RWPE2 (cell line): ENCODE data around the gene NSG2.

ENCODE experiments used
- ATAC-seq: fragments of 200-7000 bp; cut with Tn5 transposase; 3 replicates; pipeline ENCODE4 v1.9.1; 2021; ENCODE audit warnings: low read depth
- DNase-seq: peaks from one replicate; pipeline ENCODE4 v3.0.0-alpha.2; 2020; ENCODE audit warnings: low spot score
- H3K27ac ChIP-seq: fragments of 450-650 bp; 2 replicates; pipeline ENCODE4 v1.5.1; 2017; ENCODE audit warnings: mild to moderate bottlenecking; ENCODE audit not compliant: poor library complexity, severe bottlenecking
- H3K27me3 ChIP-seq: fragments of 250-450 bp; sonication (Bioruptor Pico); 2 replicates; pipeline ENCODE4 v1.5.1; 2021; ENCODE audit warnings: mild to moderate bottlenecking, moderate library complexity; ENCODE audit not compliant: insufficient read depth, poor library complexity, severe bottlenecking
- H3K36me3 ChIP-seq: fragments of 250-450 bp; sonication (Bioruptor Pico); 2 replicates; pipeline ENCODE4 v1.5.1; 2020; ENCODE audit warnings: low read depth, mild to moderate bottlenecking, moderate library complexity
- H3K4me1 ChIP-seq: fragments of 250-450 bp; sonication (Bioruptor Pico); 2 replicates; pipeline ENCODE4 v1.5.1; 2021; ENCODE audit warnings: mild to moderate bottlenecking, moderate library complexity; ENCODE audit not compliant: insufficient read depth, poor library complexity, severe bottlenecking
- H3K4me3 ChIP-seq: fragments of 250-450 bp; sonication (Bioruptor Pico); 2 replicates; pipeline ENCODE4 v1.5.1; 2021; ENCODE audit warnings: mild to moderate bottlenecking, moderate library complexity; ENCODE audit not compliant: severe bottlenecking
- H3K9me3 ChIP-seq: fragments of 250-450 bp; sonication (Bioruptor Pico); 2 replicates; pipeline ENCODE4 v1.5.1; 2021; ENCODE audit warnings: mild to moderate bottlenecking, moderate library complexity; ENCODE audit not compliant: severe bottlenecking
- TF ChIP-seq, protein P1 (sequence below): fragments of 450-650 bp; IDR thresholded peaks from one replicate; pipeline ENCODE4 v1.5.1; 2017; ENCODE audit warnings: mild to moderate bottlenecking, moderate library complexity; ENCODE audit not compliant: poor library complexity, severe bottlenecking

The NSG2 gene

DNA sequence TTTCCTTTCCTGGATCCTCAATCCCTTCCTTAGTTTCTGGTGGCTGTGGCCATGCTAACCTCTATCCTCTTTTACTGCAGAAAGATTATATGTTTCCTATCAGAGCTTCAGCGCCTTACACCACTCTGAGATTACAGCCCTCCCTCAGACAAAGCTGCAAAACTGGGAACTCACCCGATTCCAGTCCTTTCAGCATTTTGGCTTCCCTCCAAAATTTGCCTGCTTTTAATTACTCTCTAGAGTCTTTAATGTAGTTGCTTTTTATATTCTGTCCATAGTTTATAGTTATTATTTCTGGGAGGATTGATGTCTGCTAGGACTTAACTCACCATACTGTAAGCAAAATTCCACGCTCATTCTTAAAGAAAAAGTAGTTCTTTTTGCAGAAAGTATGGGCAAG, 110.2 kb downstream of the NSG2 start:
- Histone ChIP-seq H3K9me3 (peaks cover 2% of the 10 kb centered on the region), H3K4me3 (no peak overlapping the region), H3K27me3 (no peaks in the 10 kb centered on the region), H3K4me1 (peaks cover 13% of the 10 kb centered on the region), H3K27ac (no peak overlapping the region), H3K36me3 (no peaks in the 10 kb centered on the region)
- DNase-seq = no peak
- TF ChIP-seq, protein P1, sequence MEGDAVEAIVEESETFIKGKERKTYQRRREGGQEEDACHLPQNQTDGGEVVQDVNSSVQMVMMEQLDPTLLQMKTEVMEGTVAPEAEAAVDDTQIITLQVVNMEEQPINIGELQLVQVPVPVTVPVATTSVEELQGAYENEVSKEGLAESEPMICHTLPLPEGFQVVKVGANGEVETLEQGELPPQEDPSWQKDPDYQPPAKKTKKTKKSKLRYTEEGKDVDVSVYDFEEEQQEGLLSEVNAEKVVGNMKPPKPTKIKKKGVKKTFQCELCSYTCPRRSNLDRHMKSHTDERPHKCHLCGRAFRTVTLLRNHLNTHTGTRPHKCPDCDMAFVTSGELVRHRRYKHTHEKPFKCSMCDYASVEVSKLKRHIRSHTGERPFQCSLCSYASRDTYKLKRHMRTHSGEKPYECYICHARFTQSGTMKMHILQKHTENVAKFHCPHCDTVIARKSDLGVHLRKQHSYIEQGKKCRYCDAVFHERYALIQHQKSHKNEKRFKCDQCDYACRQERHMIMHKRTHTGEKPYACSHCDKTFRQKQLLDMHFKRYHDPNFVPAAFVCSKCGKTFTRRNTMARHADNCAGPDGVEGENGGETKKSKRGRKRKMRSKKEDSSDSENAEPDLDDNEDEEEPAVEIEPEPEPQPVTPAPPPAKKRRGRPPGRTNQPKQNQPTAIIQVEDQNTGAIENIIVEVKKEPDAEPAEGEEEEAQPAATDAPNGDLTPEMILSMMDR = no peak
- ATAC-seq = no peak

DNA sequence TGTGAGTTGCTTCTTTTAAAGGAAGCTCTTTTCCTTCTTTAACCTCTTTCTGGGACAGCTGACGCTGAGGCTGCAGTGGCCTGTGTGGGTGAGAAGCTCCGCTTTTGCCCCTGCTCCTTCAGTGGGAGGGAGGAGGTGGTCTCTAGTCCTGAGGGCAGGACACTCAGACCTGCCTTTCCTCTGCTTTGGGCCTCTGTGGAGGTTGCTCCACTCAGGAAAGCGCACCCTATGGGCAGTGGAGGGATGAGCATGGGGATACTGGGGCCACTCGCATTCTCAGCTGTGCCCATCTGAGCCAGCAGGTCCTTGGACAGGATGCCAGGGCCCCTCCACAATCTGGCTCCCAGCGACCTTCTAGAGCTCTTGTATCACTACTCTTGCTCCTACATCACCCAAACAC, 111.5 kb downstream of the NSG2 start:
- TF ChIP-seq, protein P1 = no peak
- Histone ChIP-seq H3K4me1 (peaks cover 13% of the 10 kb centered on the region), H3K4me3 (no peak overlapping the region), H3K9me3 (no peaks in the 10 kb centered on the region), H3K27ac (no peak overlapping the region), H3K27me3 (no peaks in the 10 kb centered on the region), H3K36me3 (no peaks in the 10 kb centered on the region)
- no peak for ATAC-seq
- no peak for DNase-seq
